GM10266 (cell line): Measurements from ENCODE around the gene PDIK1L.

Source experiments
- DNase-seq: peaks from one replicate; pipeline ENCODE4 v3.0.0; 2012; ENCODE audit errors: extremely low spot score
- TF ChIP-seq, protein P1 (sequence below): IDR thresholded peaks from 2 replicates; pipeline ENCODE4 v1.5.1; 2012; ENCODE audit warnings: mild to moderate bottlenecking, low read depth; ENCODE audit not compliant: control insufficient read depth, insufficient read depth; ENCODE audit errors: missing control alignments

The PDIK1L gene

DNA sequence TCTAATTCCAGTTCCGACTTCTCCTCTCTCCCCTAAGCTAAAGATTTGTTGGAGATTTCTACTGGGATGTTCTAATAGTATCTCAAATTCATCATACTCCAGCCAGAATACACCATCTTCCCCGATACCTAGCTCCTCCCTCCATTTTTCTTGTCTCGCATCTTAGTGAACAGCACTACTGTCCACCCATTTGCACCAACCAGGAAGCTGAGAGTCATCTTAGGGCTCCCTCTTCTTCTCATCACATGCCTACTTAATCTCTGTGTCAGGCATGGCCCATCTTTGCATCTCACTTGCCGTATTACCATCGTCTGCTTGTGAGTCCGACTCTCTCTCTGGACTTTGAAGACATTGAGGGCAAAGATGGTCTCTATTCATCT, 40.7 kb upstream of the PDIK1L start:
- DNase-seq = no peak
- TF ChIP-seq, protein P1, sequence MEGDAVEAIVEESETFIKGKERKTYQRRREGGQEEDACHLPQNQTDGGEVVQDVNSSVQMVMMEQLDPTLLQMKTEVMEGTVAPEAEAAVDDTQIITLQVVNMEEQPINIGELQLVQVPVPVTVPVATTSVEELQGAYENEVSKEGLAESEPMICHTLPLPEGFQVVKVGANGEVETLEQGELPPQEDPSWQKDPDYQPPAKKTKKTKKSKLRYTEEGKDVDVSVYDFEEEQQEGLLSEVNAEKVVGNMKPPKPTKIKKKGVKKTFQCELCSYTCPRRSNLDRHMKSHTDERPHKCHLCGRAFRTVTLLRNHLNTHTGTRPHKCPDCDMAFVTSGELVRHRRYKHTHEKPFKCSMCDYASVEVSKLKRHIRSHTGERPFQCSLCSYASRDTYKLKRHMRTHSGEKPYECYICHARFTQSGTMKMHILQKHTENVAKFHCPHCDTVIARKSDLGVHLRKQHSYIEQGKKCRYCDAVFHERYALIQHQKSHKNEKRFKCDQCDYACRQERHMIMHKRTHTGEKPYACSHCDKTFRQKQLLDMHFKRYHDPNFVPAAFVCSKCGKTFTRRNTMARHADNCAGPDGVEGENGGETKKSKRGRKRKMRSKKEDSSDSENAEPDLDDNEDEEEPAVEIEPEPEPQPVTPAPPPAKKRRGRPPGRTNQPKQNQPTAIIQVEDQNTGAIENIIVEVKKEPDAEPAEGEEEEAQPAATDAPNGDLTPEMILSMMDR = no peak

DNA sequence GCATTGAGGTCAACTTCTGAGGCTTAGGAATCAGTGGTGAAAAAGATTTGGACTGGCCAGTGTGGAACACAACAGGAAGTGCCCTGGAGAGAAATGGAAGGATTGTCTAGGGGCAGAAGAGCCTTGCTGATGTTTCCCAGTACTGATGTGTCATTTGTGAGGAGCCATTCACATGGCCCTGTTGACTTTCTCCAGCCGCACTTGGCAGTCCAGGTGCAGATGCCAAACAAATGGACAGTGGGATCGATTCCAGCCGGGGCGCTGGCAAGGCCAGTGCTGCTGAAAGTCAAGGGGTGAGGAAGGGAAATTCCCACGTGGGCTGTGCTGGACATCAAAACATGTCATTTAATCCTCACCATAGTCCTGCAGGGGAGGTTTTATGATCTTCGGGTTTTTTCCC, 39.3 kb upstream of the PDIK1L start:
- DNase-seq = no peak
- TF ChIP-seq, protein P1 = no peak

DNA sequence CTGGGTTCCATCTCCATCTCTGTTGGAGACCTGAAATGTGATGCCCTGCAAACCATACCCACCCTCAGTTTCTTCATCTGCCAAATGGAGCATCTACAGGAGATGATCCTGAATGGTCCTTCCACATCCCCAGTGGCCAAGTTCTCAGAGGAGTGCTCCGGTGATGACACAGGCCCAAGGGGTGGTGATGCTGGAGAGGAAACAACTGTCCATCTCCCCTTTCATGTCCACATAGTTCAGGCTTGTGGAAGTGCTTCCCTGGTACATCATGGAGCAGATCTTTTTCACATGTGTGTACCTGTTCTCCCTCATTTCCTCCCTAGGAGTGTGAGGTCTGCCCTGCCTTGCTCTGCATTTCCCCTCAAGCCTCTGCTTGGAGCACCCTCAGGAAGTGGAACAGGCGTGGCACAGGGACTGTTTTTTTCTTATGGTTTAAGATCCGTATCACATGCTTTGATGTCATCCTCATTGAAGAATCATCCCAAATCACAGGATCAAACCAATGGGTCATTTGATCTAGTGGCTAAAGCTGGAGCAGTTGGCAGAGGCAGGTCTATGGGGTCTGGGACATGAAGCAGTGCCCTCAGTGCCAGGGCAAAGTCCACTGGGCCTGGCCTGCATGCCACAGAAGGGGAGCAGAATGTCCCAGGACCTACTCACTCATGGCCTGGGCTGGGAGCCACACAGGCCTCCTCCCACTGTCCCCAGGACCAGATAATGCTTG, 36.0 kb upstream of the PDIK1L start:
- TF ChIP-seq, protein P1 = no peak
- no peak for DNase-seq

DNA sequence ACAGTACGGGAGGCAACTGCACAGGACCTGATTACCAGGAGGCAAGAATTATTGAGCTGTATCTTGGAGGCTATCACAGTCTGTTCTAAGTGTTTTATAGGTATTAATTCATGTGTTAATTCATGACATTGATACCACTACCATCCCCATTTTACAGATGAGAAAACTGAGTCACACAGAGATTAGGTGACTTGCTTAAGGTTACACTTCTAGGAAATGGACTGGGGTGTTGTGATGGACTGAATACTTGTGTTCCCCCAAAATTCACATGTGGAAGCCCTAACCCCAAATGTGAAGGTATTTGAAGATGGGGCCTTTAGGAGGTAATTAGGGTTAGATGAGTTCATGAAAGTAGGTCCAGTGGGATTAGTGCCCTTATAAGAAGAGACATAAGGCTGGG, 34.1 kb upstream of the PDIK1L start:
- DNase-seq = no peak
- TF ChIP-seq, protein P1 = no peak

DNA sequence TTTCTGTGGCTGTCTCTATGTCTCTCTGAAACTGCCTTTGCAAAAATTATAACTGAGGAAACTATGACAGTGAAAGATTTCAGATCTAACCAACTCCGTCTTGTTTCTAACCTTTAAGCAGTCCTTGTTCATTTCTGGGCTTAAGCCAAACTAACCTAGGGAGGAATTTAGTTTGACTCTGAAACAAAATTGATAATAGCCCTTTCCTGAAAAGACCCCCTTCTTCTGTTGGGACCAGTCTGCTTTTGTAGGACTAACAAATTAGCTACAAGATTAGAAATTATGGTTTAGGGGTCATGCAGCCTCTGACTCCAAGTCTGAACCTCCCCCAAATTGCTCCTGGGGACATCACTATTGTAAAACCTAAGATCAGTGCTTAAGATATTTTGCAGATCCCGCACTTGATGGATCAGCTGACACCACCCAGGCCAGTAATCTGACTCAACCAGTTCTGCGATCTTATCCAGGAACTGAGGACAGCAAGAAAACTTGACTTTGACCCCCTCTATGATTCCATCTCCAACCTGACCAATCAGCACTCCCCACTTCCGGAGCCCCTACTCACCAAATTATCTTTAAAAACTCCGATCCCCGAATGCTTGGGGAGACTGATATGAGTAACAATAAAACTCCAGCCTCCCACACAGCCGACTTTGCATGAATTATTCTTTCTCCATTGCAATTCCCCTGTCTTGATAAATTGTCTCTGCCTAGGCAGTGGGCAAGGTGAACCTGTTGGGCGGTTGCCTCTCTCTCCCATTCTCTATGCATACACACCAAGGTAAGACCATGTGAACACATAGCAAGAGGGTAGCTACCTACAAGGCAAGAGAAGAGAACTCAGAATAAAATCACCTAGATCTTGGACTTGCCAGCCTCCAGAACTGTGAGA, 33.1 kb upstream of the PDIK1L start:
- TF ChIP-seq, protein P1 = no peak
- DNase-seq = no peak

DNA sequence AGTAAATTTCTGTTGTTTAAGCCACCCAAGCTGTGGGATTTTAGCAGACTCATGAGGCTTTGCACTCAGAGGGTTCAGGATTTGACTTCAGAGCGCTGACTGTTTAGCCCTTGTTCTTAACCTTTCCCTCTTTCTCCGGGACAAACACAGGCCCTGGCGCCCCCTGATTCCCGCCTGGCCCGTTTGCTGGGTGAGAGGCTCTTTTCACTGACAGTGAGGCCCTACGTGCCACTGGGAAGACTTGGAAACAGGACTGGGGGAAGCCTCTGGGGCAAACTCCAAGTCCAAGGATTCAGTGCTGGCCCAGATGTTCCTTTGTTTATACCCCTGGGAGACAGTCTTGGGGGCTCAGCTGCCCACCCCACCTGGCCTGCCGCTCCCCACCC, 32.5 kb upstream of the PDIK1L start:
- DNase-seq = no peak
- TF ChIP-seq, protein P1 = no peak
